GM12878 (cell line): ENCODE results near the gene PCDHGA8. TPM values are rescaled to one million over a fixed set of nuclear protein-coding genes. Genes with fewer than 3 reads are reported as not detected.

Experiments used
- ATAC-seq: fragments of 200-7000 bp; cut with Tn5 transposase; 3 replicates; pipeline ENCODE4 v1.9.1; 2020; ENCODE audit warnings: mild to moderate bottlenecking, moderate library complexity
- BruUV-seq: library from RNA; stranded (reverse); fragments of 400-500 nt; replicated peaks from 2 replicates; lab custom pipeline; 2021; lab: Mats Ljungman, UMichigan
- CTCF ChIA-PET: fragments of 300-600 bp; sonication (Branson Sonifier 250); formaldehyde crosslinking; extraction: SDS; loops from one replicate; lab custom pipeline; 2021; ENCODE audit warnings: inconsistent platforms; lab: Yijun Ruan, JAX
- POLR2A ChIA-PET: fragments of 350-600 bp; formaldehyde crosslinking; extraction: SDS; loops from one replicate; lab custom pipeline; 2021; ENCODE audit warnings: inconsistent platforms; lab: Charles Lee
- RAD21 ChIA-PET: fragments of 300-600 bp; sonication (Branson Sonifier 250); formaldehyde crosslinking; loops from one replicate; lab custom pipeline; 2023; ENCODE audit warnings: antibody characterized with exemption; ENCODE audit not compliant: unreplicated experiment; lab: Charles Lee
- SMC1A ChIA-PET: fragments of 300-600 bp; sonication (Branson Sonifier 250); formaldehyde crosslinking; loops from one replicate; lab custom pipeline; 2023; ENCODE audit not compliant: unreplicated experiment, uncharacterized antibody; lab: Charles Lee
- DNase-seq: peaks from one replicate; pipeline ENCODE4 v3.0.0-alpha.2; 2011; ENCODE audit warnings: low read depth, low spot score
- FAIRE-seq: peaks from 3 replicates; lab custom pipeline; 2011; peaks lifted over from hg19 to GRCh38; lab: Jason Lieb, UNC
- H2AFZ ChIP-seq: 2 replicates; pipeline ENCODE4 v1.6.0; 2011; ENCODE audit warnings: low read depth, low read length, control low read depth; ENCODE audit not compliant: control insufficient read depth
- H3K27ac ChIP-seq: 2 replicates; pipeline ENCODE4 v1.5.1; 2011; ENCODE audit warnings: control low read depth; ENCODE audit not compliant: control insufficient read depth, insufficient read depth
- H3K27me3 ChIP-seq, 2 experiments: replicated peaks in 1 of 2; 2 replicates each; pipeline versions ENCODE4 v1.6.0 to v1.6.1; 2011; ENCODE audit warnings: low read length in 1 of 2; ENCODE audit not compliant: control insufficient read depth in 2 of 2, insufficient read depth in 2 of 2
- H3K36me3 ChIP-seq, 2 experiments: 2 replicates each; pipeline ENCODE4 v1.5.1; 2011; ENCODE audit warnings: low read length in 1 of 2; ENCODE audit not compliant: control insufficient read depth in 2 of 2, insufficient read depth in 2 of 2
- H3K4me1 ChIP-seq: 2 replicates; pipeline ENCODE4 v1.6.1; 2011; ENCODE audit warnings: mild to moderate bottlenecking, low read length, moderate library complexity, mixed read lengths; ENCODE audit not compliant: control insufficient read depth, insufficient read depth
- H3K4me2 ChIP-seq: 2 replicates; pipeline ENCODE4 v1.6.0; 2011; ENCODE audit warnings: control low read depth; ENCODE audit not compliant: control insufficient read depth, insufficient read depth
- H3K4me3 ChIP-seq: fragments of 200-600 bp; sonication (generic); 2 replicates; pipeline ENCODE4 v1.5.1; 2016
- H3K79me2 ChIP-seq: 2 replicates; pipeline ENCODE4 v1.6.0; 2011; ENCODE audit warnings: low read length; ENCODE audit not compliant: control insufficient read depth, insufficient read depth
- H3K9ac ChIP-seq: 2 replicates; pipeline ENCODE4 v1.8.0; 2011; ENCODE audit warnings: low read length, control low read depth, mixed read lengths; ENCODE audit not compliant: control insufficient read depth, insufficient read depth
- H3K9me3 ChIP-seq: replicated peaks from 3 replicates; pipeline ENCODE4 v1.5.1; 2011; ENCODE audit warnings: mild to moderate bottlenecking, low read length; ENCODE audit not compliant: control insufficient read depth, insufficient read depth
- H4K20me1 ChIP-seq: 2 replicates; pipeline ENCODE4 v1.6.0; 2011; ENCODE audit not compliant: control insufficient read depth, insufficient read depth
- BCL11A ChIP-seq: IDR thresholded peaks from 2 replicates; pipeline ENCODE4 v1.6.1; 2011; ENCODE audit warnings: low read depth, low read length
- CBX3 ChIP-seq: fragments of 200-600 bp; sonication (generic); IDR thresholded peaks from 2 replicates; pipeline ENCODE4 v1.6.1; 2016; ENCODE audit warnings: low read depth, borderline replicate concordance
- FOXK2 ChIP-seq: fragments of 450-650 bp; IDR thresholded peaks from 2 replicates; pipeline ENCODE4 v1.6.1; 2017; ENCODE audit warnings: mild to moderate bottlenecking, moderate library complexity
- HDAC2 ChIP-seq: fragments of 200-600 bp; sonication (generic); IDR thresholded peaks from 2 replicates; pipeline ENCODE4 v1.6.1; 2017
- IKZF1 ChIP-seq: fragments of 450-650 bp; conservative IDR thresholded peaks from 2 replicates; pipeline ENCODE4 v1.6.1; 2017; ENCODE audit warnings: antibody characterized with exemption, mild to moderate bottlenecking
- RCOR1 ChIP-seq: conservative IDR thresholded peaks from 2 replicates; pipeline ENCODE4 v1.6.1; 2012; ENCODE audit warnings: low read depth, low read length, improper control_type of control experiment
- SMAD1 ChIP-seq: fragments of 450-650 bp; IDR thresholded peaks from 2 replicates; pipeline ENCODE4 v1.6.1; 2018; ENCODE audit warnings: mild to moderate bottlenecking, low read depth; ENCODE audit not compliant: partially characterized antibody
- SPI1 ChIP-seq: IDR thresholded peaks from 2 replicates; pipeline ENCODE4 v1.6.1; 2011; ENCODE audit warnings: low read depth, mild to moderate bottlenecking, low read length, moderate library complexity, borderline replicate concordance; ENCODE audit not compliant: insufficient read depth
- SUPT20H ChIP-seq: IDR thresholded peaks from 2 replicates; pipeline ENCODE4 v1.6.1; 2011; ENCODE audit warnings: low read depth, mild to moderate bottlenecking, low read length, moderate library complexity, borderline replicate concordance; ENCODE audit not compliant: control insufficient read depth
- TARDBP ChIP-seq: IDR thresholded peaks from 2 replicates; pipeline ENCODE4 v1.6.1; 2016; ENCODE audit warnings: borderline replicate concordance
- WGBS: methylation state at CpG from one replicate; pipeline ENCODE4 v1.1.6; 2016; ENCODE audit warnings: low lambda C conversion rate; ENCODE audit not compliant: insufficient replicate concordance, insufficient coverage; ENCODE audit errors: missing lambda C conversion rate; 5-methylcytosine and 5-hydroxymethylcytosine counted together
- in situ Hi-C: fragments of 300-500 bp; cut with MboI; formaldehyde crosslinking; loops from 9 replicates; pipeline ENCODE4 v1.14.3; 2018; ENCODE audit warnings: mixed read lengths
- intact Hi-C: fragments of 100-400 bp; cut with micrococcal nuclease; formaldehyde crosslinking; loops from one replicate; pipeline ENCODE4 v1.14.2; 2022; ENCODE audit not compliant: unreplicated experiment
- polyA plus RNA-seq, 11 experiments: library from polyadenylated mRNA; depleted of rRNA in 4 of 11; unstranded in 6 of 11; stranded (reverse) in 5 of 11; fragments of >200 nt; fragmentation: Nextera tagmentation in 4 of 11; fragmentation: Illumina TruSeq in 1 of 11; extraction: Ambion mirVana in 4 of 11; extraction: Trizol in 1 of 11; gene quantifications; 1 replicate in 1 of 11; 2 replicates in 10 of 11; pipeline versions ENCODE4 v1.2.1 to v1.2.3, GENCODE V29; 2011 to 2016; ENCODE audit warnings: inconsistent platforms in 2 of 11, missing spikeins in 2 of 11, low read depth in 1 of 11
- total RNA-seq, 4 experiments: library from RNA; depleted of rRNA in 3 of 4; stranded (reverse); fragments of >200 nt in 3 of 4; fragmentation: Illumina TruSeq in 1 of 4; extraction: Trizol in 1 of 4; gene quantifications; 2 replicates each; pipeline versions ENCODE4 v1.2.1 to v1.2.3, GENCODE V29; 2013 to 2021
- TF ChIP-seq, protein P1 (sequence below): fragments of 450-650 bp; IDR thresholded peaks from 2 replicates; pipeline ENCODE4 v1.6.1; 2017; ENCODE audit warnings: mild to moderate bottlenecking, moderate library complexity
- TF ChIP-seq, protein P2 (sequence below): fragments of 450-650 bp; IDR thresholded peaks from 2 replicates; pipeline ENCODE4 v1.6.1; 2014; ENCODE audit warnings: mild to moderate bottlenecking
- TF ChIP-seq, protein P3 (sequence below): fragments of 450-650 bp; conservative IDR thresholded peaks from 2 replicates; pipeline ENCODE4 v1.6.1; 2017; ENCODE audit warnings: mild to moderate bottlenecking, moderate library complexity

The PCDHGA8 gene
- total and polyA plus RNA-seq, 10 of the 15 experiments (the other 5 are each of a cell fraction or from before 2014, with no cell fraction given): 0.01 to 0.04 TPM; not detected in 8

DNA sequence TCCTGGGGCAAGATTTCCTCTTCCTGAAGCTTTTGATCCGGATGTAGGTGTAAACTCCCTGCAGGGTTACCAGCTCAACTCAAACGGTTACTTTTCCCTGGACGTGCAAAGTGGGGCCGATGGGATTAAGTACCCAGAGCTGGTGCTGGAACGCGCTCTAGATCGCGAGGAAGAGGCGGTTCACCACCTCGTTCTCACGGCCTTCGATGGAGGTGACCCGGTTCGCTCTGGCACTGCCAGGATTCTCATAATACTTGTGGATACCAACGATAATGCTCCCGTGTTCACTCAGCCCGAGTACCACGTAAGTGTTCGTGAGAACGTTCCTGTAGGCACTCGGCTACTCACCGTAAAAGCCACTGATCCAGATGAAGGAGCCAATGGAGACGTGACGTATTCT lies 36.8 kb upstream of the PCDHGA8 start:
- CTCF ChIA-PET: interaction anchor here (1.1 to 1.5 kb wide), 4 partner anchors 9 to 212 kb away, joined by 3 to 6 read pairs (median 4); partner anchors contain the start of gene PCDHGB3
- no TSS peak for BruUV-seq

DNA sequence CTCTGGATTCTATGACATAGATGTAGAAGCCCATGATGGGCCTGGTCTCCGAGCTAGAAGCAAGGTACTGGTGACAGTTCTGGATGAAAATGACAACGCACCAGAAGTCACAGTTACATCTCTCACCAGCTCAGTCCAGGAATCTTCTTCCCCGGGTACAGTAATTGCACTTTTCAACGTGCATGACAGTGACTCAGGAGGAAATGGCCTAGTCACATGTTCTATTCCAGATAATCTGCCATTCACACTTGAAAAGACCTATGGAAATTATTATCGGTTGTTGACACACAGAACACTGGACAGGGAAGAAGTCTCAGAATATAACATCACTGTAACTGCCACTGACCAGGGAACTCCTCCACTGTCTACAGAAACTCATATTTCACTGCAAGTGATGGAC lies 36.3 kb upstream of the PCDHGA8 start:
- intact Hi-C loops (no loop called here), in situ Hi-C loops (no loop called here)
- peaks cover 4% of the 10 kb centered on the region; the same call in 2 of the 3 replicates for H3K9me3 ChIP-seq
- ATAC-seq: no peak
- no peak for DNase-seq
- no peaks in the 10 kb centered on the region for H4K20me1 ChIP-seq
- TF ChIP-seq IKZF1 (no peak), CBX3 (no peak), RCOR1 (no peak), FOXK2 (no peak), SPI1 (no peak)
- TF ChIP-seq, protein P1, sequence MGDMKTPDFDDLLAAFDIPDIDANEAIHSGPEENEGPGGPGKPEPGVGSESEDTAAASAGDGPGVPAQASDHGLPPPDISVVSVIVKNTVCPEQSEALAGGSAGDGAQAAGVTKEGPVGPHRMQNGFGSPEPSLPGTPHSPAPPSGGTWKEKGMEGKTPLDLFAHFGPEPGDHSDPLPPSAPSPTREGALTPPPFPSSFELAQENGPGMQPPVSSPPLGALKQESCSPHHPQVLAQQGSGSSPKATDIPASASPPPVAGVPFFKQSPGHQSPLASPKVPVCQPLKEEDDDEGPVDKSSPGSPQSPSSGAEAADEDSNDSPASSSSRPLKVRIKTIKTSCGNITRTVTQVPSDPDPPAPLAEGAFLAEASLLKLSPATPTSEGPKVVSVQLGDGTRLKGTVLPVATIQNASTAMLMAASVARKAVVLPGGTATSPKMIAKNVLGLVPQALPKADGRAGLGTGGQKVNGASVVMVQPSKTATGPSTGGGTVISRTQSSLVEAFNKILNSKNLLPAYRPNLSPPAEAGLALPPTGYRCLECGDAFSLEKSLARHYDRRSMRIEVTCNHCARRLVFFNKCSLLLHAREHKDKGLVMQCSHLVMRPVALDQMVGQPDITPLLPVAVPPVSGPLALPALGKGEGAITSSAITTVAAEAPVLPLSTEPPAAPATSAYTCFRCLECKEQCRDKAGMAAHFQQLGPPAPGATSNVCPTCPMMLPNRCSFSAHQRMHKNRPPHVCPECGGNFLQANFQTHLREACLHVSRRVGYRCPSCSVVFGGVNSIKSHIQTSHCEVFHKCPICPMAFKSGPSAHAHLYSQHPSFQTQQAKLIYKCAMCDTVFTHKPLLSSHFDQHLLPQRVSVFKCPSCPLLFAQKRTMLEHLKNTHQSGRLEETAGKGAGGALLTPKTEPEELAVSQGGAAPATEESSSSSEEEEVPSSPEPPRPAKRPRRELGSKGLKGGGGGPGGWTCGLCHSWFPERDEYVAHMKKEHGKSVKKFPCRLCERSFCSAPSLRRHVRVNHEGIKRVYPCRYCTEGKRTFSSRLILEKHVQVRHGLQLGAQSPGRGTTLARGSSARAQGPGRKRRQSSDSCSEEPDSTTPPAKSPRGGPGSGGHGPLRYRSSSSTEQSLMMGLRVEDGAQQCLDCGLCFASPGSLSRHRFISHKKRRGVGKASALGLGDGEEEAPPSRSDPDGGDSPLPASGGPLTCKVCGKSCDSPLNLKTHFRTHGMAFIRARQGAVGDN: no peak
- TF ChIP-seq, protein P2, sequence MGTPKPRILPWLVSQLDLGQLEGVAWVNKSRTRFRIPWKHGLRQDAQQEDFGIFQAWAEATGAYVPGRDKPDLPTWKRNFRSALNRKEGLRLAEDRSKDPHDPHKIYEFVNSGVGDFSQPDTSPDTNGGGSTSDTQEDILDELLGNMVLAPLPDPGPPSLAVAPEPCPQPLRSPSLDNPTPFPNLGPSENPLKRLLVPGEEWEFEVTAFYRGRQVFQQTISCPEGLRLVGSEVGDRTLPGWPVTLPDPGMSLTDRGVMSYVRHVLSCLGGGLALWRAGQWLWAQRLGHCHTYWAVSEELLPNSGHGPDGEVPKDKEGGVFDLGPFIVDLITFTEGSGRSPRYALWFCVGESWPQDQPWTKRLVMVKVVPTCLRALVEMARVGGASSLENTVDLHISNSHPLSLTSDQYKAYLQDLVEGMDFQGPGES: no peak
- TF ChIP-seq, protein P3, sequence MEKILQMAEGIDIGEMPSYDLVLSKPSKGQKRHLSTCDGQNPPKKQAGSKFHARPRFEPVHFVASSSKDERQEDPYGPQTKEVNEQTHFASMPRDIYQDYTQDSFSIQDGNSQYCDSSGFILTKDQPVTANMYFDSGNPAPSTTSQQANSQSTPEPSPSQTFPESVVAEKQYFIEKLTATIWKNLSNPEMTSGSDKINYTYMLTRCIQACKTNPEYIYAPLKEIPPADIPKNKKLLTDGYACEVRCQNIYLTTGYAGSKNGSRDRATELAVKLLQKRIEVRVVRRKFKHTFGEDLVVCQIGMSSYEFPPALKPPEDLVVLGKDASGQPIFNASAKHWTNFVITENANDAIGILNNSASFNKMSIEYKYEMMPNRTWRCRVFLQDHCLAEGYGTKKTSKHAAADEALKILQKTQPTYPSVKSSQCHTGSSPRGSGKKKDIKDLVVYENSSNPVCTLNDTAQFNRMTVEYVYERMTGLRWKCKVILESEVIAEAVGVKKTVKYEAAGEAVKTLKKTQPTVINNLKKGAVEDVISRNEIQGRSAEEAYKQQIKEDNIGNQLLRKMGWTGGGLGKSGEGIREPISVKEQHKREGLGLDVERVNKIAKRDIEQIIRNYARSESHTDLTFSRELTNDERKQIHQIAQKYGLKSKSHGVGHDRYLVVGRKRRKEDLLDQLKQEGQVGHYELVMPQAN: no peak
- TF ChIP-seq, all 136 proteins: peak for 0
- FAIRE-seq: no peak
- CTCF ChIA-PET: interaction anchor here (1.1 to 1.5 kb wide), 3 partner anchors 14 to 211 kb away, joined by 3 to 6 read pairs (median 5); partner anchors contain the start of gene PCDHGB3
- Histone ChIP-seq H3K27me3 (no peaks in the 10 kb centered on the region), H3K27ac (no peak overlapping the region), H3K9ac (no peak overlapping the region), H3K79me2 (no peaks in the 10 kb centered on the region), H3K4me2 (no peak overlapping the region), H3K4me1 (no peaks in the 10 kb centered on the region), H3K4me3 (no peak overlapping the region), H3K36me3 (no peaks in the 10 kb centered on the region), H2AFZ (no peak overlapping the region)
- POLR2A ChIA-PET: no interaction called here
- SMC1A ChIA-PET: interaction anchor here (0.6 kb wide), 1 partner anchor 269 kb away, joined by 3 read pairs; no protein-coding TSS in a partner anchor
- WGBS: 72% methylated on average over 5 of the region's 5 CpGs
- BruUV-seq: no TSS peak
- RAD21 ChIA-PET: no interaction called here

More for the DNA sequence above, 36.8 kb upstream of the PCDHGA8 start:
- Histone ChIP-seq H3K4me2 (no peak overlapping the region), H3K79me2 (no peaks in the 10 kb centered on the region)
- TF ChIP-seq SMAD1: no peak
- TF ChIP-seq HDAC2: no peak
- TF ChIP-seq BCL11A: no peak
- no peak for TF ChIP-seq SUPT20H
- no peak for TF ChIP-seq TARDBP
- TF ChIP-seq, all 136 proteins: peak for 0
- DNase-seq (no peak), FAIRE-seq (no peak), ATAC-seq (no peak)
- in situ Hi-C loops (no loop called here), intact Hi-C loops (no loop called here)
- H3K27me3 ChIP-seq: no peaks in the 10 kb centered on the region
- no peak overlapping the region for H3K9ac ChIP-seq
- no peak overlapping the region for H3K4me3 ChIP-seq
- ChIA-PET RAD21 (interaction anchor here (1.4 kb wide), 1 partner anchor 58 kb away, joined by 5 read pairs; the partner anchor contains the start of gene PCDHGA10), SMC1A (no interaction called here), POLR2A (no interaction called here)
- 82% methylated on average over 24 of the region's 24 CpGs for WGBS
- H3K9me3 ChIP-seq: peaks cover 3% of the 10 kb centered on the region; the same call in 2 of the 3 replicates
- H3K27ac ChIP-seq: no peak overlapping the region
- H3K4me1 ChIP-seq: no peaks in the 10 kb centered on the region
- no peaks in the 10 kb centered on the region for H3K36me3 ChIP-seq
- H4K20me1 ChIP-seq: no peaks in the 10 kb centered on the region
- H2AFZ ChIP-seq: no peak overlapping the region
